Measurements from ENCODE around the gene MAPK8IP3.

DNA sequence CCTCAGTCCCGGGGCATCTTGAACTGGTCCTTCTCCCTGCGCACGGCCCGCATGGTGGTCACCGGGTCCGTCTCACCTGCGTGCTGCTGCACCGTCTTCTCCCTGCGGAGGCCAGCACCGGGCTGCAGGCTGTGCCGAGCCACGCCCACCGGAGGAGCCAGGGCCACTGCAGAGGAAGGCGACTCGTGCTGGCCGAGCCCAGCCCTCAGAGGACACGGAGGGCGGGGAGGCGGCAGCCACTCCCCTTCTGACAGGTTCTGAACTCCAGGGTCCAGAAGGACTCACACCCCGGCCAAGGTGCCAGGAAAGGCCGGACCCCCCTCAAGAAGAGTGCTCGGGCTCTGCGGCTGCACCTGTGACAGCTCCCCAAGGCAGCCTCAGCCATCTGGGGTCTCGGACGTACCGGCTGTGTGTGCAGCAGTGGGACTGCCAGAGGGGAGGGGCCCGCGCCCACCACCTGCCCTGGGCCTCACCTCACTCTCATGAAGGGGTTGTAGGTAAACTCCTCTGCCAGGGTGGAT lies 103.3 kb downstream of the MAPK8IP3 start:
- TF ChIP-seq, protein P1, sequence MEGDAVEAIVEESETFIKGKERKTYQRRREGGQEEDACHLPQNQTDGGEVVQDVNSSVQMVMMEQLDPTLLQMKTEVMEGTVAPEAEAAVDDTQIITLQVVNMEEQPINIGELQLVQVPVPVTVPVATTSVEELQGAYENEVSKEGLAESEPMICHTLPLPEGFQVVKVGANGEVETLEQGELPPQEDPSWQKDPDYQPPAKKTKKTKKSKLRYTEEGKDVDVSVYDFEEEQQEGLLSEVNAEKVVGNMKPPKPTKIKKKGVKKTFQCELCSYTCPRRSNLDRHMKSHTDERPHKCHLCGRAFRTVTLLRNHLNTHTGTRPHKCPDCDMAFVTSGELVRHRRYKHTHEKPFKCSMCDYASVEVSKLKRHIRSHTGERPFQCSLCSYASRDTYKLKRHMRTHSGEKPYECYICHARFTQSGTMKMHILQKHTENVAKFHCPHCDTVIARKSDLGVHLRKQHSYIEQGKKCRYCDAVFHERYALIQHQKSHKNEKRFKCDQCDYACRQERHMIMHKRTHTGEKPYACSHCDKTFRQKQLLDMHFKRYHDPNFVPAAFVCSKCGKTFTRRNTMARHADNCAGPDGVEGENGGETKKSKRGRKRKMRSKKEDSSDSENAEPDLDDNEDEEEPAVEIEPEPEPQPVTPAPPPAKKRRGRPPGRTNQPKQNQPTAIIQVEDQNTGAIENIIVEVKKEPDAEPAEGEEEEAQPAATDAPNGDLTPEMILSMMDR (IDR thresholded peaks at IDR 0.05; ENCODE audit: insufficient read depth, low read length, poor library complexity, severe bottlenecking), result no peak
- no peak for TF ChIP-seq EZH2phosphoT487 (conservative IDR thresholded peaks at IDR 0.05; ENCODE audit: low read length)

Measured in SU-DHL-6 (cell line).